DMS 273 treated with DMSO at 0.1 percent for 48 hours (cell line): ENCODE data around the gene DCHS2.

Experiments
- DNase-seq: peaks from one replicate; lab custom pipeline; 2025; lab: John Stamatoyannopoulos, UW

The DCHS2 gene

GRCh38 chr4:154454710-154455109, 36.9 kb downstream of the DCHS2 start:
- no peak for DNase-seq

- DNase-seq = no peak
These were observed 38.7 kb downstream of the DCHS2 start for GRCh38 chr4:154452798-154453346.

- DNase-seq = no peak
These were observed 40.6 kb downstream of the DCHS2 start for GRCh38 chr4:154450966-154451365.

- no peak for DNase-seq
These were observed 46.6 kb downstream of the DCHS2 start for GRCh38 chr4:154444958-154445357.

- DNase-seq = no peak
These were observed 49.6 kb downstream of the DCHS2 start for GRCh38 chr4:154441982-154442381.

- no peak for DNase-seq
These were observed 50.5 kb downstream of the DCHS2 start for GRCh38 chr4:154441124-154441523.

GRCh38 chr4:154439224-154439623, 52.4 kb downstream of the DCHS2 start:
- no peak for DNase-seq

GRCh38 chr4:154435895-154436294, 55.7 kb downstream of the DCHS2 start:
- DNase-seq = no peak

GRCh38 chr4:154433543-154433942, 58.1 kb downstream of the DCHS2 start:
- no peak for DNase-seq

GRCh38 chr4:154429176-154429575, 62.4 kb downstream of the DCHS2 start:
- no peak for DNase-seq

GRCh38 chr4:154427149-154427548, 64.5 kb downstream of the DCHS2 start:
- no peak for DNase-seq

GRCh38 chr4:154425514-154425913, 66.1 kb downstream of the DCHS2 start:
- DNase-seq = no peak

GRCh38 chr4:154424810-154425484, 66.7 kb downstream of the DCHS2 start:
- no peak for DNase-seq

- no peak for DNase-seq
These were observed 69.4 kb downstream of the DCHS2 start for GRCh38 chr4:154422152-154422551.

- no peak for DNase-seq
These were observed 70.0 kb downstream of the DCHS2 start for GRCh38 chr4:154421618-154422017.

GRCh38 chr4:154417373-154417673, 74.3 kb downstream of the DCHS2 start:
- DNase-seq = no peak

GRCh38 chr4:154416190-154416547, 75.4 kb downstream of the DCHS2 start:
- no peak for DNase-seq

- no peak for DNase-seq
These were observed 76.3 kb downstream of the DCHS2 start for GRCh38 chr4:154415313-154415712.

- DNase-seq = no peak
These were observed 76.8 kb downstream of the DCHS2 start for GRCh38 chr4:154414796-154415195.

- no peak for DNase-seq
These were observed 77.2 kb downstream of the DCHS2 start for GRCh38 chr4:154414371-154414770.

- DNase-seq = no peak
These were observed 84.2 kb downstream of the DCHS2 start for GRCh38 chr4:154407443-154407842.

- DNase-seq = no peak
These were observed 85.4 kb downstream of the DCHS2 start for GRCh38 chr4:154406018-154406795.

GRCh38 chr4:154399259-154399974, 92.2 kb downstream of the DCHS2 start:
- DNase-seq = no peak
